ENCODE results near the gene HABP2.

DNA sequence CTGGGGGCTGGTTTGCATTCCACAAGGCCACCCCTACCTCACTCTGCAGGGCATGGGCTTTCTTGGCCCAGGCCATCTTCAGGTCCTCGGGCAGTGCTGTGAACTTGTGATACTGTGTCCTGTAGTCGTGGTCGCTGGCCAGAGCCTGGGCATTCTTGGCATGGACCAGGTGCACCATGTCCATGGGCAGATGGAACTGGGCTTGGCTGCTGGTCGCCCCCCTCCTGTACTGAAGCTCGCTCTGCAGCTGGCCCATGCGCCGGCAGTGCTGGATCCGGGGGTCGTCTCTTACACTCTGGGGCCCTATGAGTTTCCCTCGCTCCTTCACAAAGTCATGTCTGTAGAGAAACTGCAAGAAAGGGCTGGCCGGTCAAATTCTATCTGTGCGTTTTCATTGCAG is 51.7 kb downstream of the HABP2 start:
- TF ChIP-seq POLR2A (IDR thresholded peaks at IDR 0.05; ENCODE audit: low read depth, low read length), result no peak
- TF ChIP-seq POLR2AphosphoS5 (IDR thresholded peaks at IDR 0.05; ENCODE audit: low read depth, low read length), result no peak
